HepG2 (cell line): ENCODE data around the gene RYR2. TPM values are rescaled to one million over a fixed set of nuclear protein-coding genes. Genes with fewer than 3 reads are reported as not detected.

Experiments
- ATAC-seq: fragments of 200-7000 bp; cut with Tn5 transposase; 3 replicates; pipeline ENCODE4 v1.9.1; 2020; ENCODE audit warnings: mild to moderate bottlenecking, moderate library complexity
- BruUV-seq: library from RNA; stranded (reverse); fragments of 400-500 nt; replicated peaks from 2 replicates; lab custom pipeline; 2021; lab: Mats Ljungman, UMichigan
- CTCF ChIA-PET: fragments of 300-600 bp; formaldehyde crosslinking; extraction: SDS; loops from one replicate; lab custom pipeline; 2021; ENCODE audit warnings: low total read pairs, inconsistent platforms, low intra/inter-chr PET ratio; lab: Yijun Ruan, JAX
- POLR2A ChIA-PET: fragments of 350-600 bp; sonication (Branson Sonifier 250); formaldehyde crosslinking; loops from one replicate; lab custom pipeline; 2020; ENCODE audit warnings: antibody characterized with exemption, inconsistent platforms; lab: Yijun Ruan, JAX
- DNase-seq: peaks from one replicate; pipeline ENCODE4 v3.0.0-alpha.2; 2015; ENCODE audit warnings: low spot score
- FAIRE-seq: peaks from 3 replicates; lab custom pipeline; 2011; peaks lifted over from hg19 to GRCh38; lab: Jason Lieb, UNC
- H2AFZ ChIP-seq: one replicate; pipeline ENCODE4 v1.6.1; 2011; ENCODE audit warnings: low read length, inconsistent platforms
- H3K27ac ChIP-seq: fragments of 300-600 bp; 3 replicates; pipeline ENCODE4 v1.8.0; 2011; ENCODE audit warnings: mixed run types, mild to moderate bottlenecking, mixed read lengths, low read length, inconsistent platforms; ENCODE audit not compliant: insufficient read depth; ENCODE audit errors: extremely low read length
- H3K27me3 ChIP-seq, 2 experiments: fragments of 200-600 bp in 1 of 2; 2 replicates in 1 of 2; 3 replicates in 1 of 2; pipeline versions ENCODE4 v1.6.0 to v1.8.0; 2011; ENCODE audit warnings: low read length in 2 of 2, mild to moderate bottlenecking in 2 of 2, moderate library complexity in 2 of 2, inconsistent platforms in 1 of 2; ENCODE audit not compliant: insufficient read depth in 2 of 2, control insufficient read depth in 1 of 2
- H3K36me3 ChIP-seq, 2 experiments: fragments of 200-600 bp in 1 of 2; replicated peaks in 1 of 2; 2 replicates in 1 of 2; 3 replicates in 1 of 2; pipeline versions ENCODE4 v1.5.1 to v1.8.0; 2011; ENCODE audit warnings: low read length in 2 of 2, inconsistent platforms in 1 of 2; ENCODE audit not compliant: insufficient read depth in 2 of 2, control insufficient read depth in 1 of 2
- H3K4me1 ChIP-seq: 2 replicates; pipeline ENCODE4 v1.5.1; 2012; ENCODE audit warnings: low read length, inconsistent platforms; ENCODE audit not compliant: insufficient read depth
- H3K4me2 ChIP-seq: 2 replicates; pipeline ENCODE4 v1.6.0; 2011; ENCODE audit warnings: low read depth, low read length, inconsistent platforms
- H3K4me3 ChIP-seq, 3 experiments: fragments of 200-600 bp in 1 of 3; sonication (generic), shearing (Covaris generic) in 1 of 3; replicated peaks in 1 of 3; 2 replicates each; pipeline ENCODE4 v1.5.1; 2011 to 2016; ENCODE audit warnings: low read length in 3 of 3, inconsistent platforms in 2 of 3, low read depth in 2 of 3, mild to moderate bottlenecking in 2 of 3, control low read depth in 1 of 3, mixed read lengths in 1 of 3; ENCODE audit not compliant: insufficient read depth in 1 of 3
- H3K79me2 ChIP-seq: one replicate; pipeline ENCODE4 v1.6.1; 2011; ENCODE audit warnings: low read length, inconsistent platforms; ENCODE audit not compliant: insufficient read depth
- H3K9ac ChIP-seq: 2 replicates; pipeline ENCODE4 v1.6.0; 2011; ENCODE audit warnings: mild to moderate bottlenecking, low read depth, low read length, inconsistent platforms; ENCODE audit not compliant: insufficient read depth
- H3K9me3 ChIP-seq: 2 replicates; pipeline ENCODE4 v1.5.1; 2012; ENCODE audit warnings: mild to moderate bottlenecking, low read length
- H4K20me1 ChIP-seq: 2 replicates; pipeline ENCODE4 v1.6.0; 2011; ENCODE audit warnings: inconsistent platforms, mild to moderate bottlenecking, low read length, moderate library complexity; ENCODE audit not compliant: insufficient read depth
- GATAD2A ChIP-seq: IDR thresholded peaks from 2 replicates; pipeline ENCODE4 v1.6.1; 2016
- WGBS: methylation state at CpG from one replicate; pipeline ENCODE4 v1.1.6; 2017; ENCODE audit warnings: low lambda C conversion rate; 5-methylcytosine and 5-hydroxymethylcytosine counted together
- in situ Hi-C: cut with HindIII; loops from 2 replicates; pipeline ENCODE4 v1.10.0; 2017; ENCODE audit warnings: low pct_unique_long_range_greater_than_20kb; ENCODE audit not compliant: extremely low pct_ligation_motif_present
- intact Hi-C: fragments of 100-400 bp; cut with micrococcal nuclease; formaldehyde crosslinking; loops from one replicate; pipeline ENCODE4 v1.10.0; 2022; ENCODE audit not compliant: unreplicated experiment
- polyA plus RNA-seq, 8 experiments: library from polyadenylated mRNA; depleted of rRNA in 3 of 8; stranded (reverse) in 7 of 8; unstranded in 1 of 8; fragments of >200 nt; fragmentation: Illumina TruSeq in 4 of 8; extraction: Trizol in 4 of 8; gene quantifications; 2 replicates each; pipeline versions ENCODE4 v1.2.1 to v1.2.3, GENCODE V29; 2011 to 2016; ENCODE audit warnings: low read depth in 4 of 8, missing spikeins in 1 of 8, mixed read lengths in 1 of 8; ENCODE audit not compliant: insufficient read depth in 1 of 8
- total RNA-seq, 5 experiments: library from RNA; depleted of rRNA; stranded (reverse); fragments of >200 nt; fragmentation: Illumina TruSeq; extraction: Trizol; gene quantifications; 2 replicates each; pipeline ENCODE4 v1.2.3, GENCODE V29; 2016; ENCODE audit warnings: low read depth in 1 of 5
- TF ChIP-seq, protein P1 (sequence below): sonication (generic); formaldehyde crosslinking; IDR thresholded peaks from 2 replicates; pipeline ENCODE4 v1.5.0; 2020; ENCODE audit warnings: mild to moderate bottlenecking, missing genetic modification reagents, moderate library complexity
- TF ChIP-seq, protein P2 (sequence below): fragments of 450-650 bp; IDR thresholded peaks from 2 replicates; pipeline ENCODE4 v1.6.1; 2017; ENCODE audit warnings: mild to moderate bottlenecking
- TF ChIP-seq, protein P3 (sequence below): IDR thresholded peaks from 2 replicates; pipeline ENCODE4 v1.6.1; 2016; ENCODE audit warnings: low read depth, control low read depth

RYR2 gene
- total and polyA plus RNA-seq, 2 of the 13 experiments (the other 11 are each of a cell fraction or from before 2014, with no cell fraction given): not detected

DNA sequence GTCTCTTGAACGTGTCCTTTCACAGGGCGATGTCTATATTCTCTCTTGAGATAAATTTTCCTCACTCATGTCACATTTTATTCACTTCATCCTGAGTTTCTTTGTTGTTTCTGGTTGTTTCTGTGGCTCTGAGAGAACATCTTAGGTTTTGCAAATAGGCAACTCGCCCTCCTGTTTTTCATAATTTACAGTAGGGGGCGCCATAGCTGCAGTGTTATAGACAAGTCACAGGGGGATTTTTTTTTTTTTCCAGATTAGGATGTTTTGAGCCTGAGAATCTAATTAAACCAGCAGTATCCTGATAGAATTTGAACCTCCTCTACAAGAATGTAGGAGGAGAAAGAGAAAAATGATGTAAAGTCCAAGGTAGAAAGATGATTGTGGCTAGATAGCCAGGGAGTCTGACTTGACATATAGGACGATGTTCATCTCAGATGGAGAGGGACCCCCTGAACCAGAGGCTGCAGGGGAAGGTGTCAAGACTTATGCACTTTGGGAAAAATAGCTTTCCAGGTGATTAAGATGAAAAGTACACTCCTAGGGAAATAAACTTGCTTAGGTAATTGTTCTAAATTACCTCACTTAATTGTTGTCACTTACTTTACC, 772.4 kb downstream of the RYR2 start:
- intact Hi-C loops: no loop called here
- H3K4me1 ChIP-seq: no peaks in the 10 kb centered on the region
- DNase-seq: peak; percentile 5
- H3K36me3 ChIP-seq: no peaks in the 10 kb centered on the region
- no peak overlapping the region for H3K27ac ChIP-seq
- no peak for ATAC-seq
- no peak overlapping the region for H3K4me3 ChIP-seq
- H3K79me2 ChIP-seq: no peaks in the 10 kb centered on the region
- WGBS: 3% methylated on average over 5 of the region's 5 CpGs
- CTCF ChIA-PET: no interaction called here
- no peaks in the 10 kb centered on the region for H3K27me3 ChIP-seq
- TF ChIP-seq, protein P1, sequence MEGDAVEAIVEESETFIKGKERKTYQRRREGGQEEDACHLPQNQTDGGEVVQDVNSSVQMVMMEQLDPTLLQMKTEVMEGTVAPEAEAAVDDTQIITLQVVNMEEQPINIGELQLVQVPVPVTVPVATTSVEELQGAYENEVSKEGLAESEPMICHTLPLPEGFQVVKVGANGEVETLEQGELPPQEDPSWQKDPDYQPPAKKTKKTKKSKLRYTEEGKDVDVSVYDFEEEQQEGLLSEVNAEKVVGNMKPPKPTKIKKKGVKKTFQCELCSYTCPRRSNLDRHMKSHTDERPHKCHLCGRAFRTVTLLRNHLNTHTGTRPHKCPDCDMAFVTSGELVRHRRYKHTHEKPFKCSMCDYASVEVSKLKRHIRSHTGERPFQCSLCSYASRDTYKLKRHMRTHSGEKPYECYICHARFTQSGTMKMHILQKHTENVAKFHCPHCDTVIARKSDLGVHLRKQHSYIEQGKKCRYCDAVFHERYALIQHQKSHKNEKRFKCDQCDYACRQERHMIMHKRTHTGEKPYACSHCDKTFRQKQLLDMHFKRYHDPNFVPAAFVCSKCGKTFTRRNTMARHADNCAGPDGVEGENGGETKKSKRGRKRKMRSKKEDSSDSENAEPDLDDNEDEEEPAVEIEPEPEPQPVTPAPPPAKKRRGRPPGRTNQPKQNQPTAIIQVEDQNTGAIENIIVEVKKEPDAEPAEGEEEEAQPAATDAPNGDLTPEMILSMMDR (CRISPR knock-in tag): peak; percentile 25; the same call in 1 of the 2 replicates
- no peak for TF ChIP-seq GATAD2A (CRISPR knock-in tag)
- no peak for FAIRE-seq
- H3K9ac ChIP-seq: no peak overlapping the region
- BruUV-seq: no TSS peak
- in situ Hi-C loops: no loop called here
- H3K9me3 ChIP-seq: no peaks in the 10 kb centered on the region
- H4K20me1 ChIP-seq: no peaks in the 10 kb centered on the region
- POLR2A ChIA-PET: no interaction called here
- no peak overlapping the region for H3K4me2 ChIP-seq
- no peak overlapping the region for H2AFZ ChIP-seq

DNA sequence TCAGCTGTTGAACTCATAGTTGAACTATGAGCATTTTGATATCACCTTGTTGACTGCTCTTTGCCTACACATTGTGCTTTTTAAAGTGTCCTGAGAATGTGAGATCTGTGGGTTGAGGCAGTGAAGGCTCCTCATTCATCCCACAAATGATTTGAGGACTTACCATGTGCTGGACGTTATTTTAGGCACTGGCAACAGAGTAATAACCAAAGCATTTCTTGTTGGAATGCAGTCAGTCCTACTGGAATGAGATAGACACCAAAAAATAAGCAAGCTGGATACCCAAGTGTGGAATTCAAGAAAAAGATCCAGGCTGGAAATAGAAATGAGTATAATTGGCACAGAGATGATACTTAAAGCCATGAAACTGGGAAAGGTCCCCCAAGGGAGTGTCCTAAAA, 775.3 kb downstream of the RYR2 start:
- Histone ChIP-seq H3K9ac (no peak overlapping the region), H3K4me1 (no peaks in the 10 kb centered on the region), H3K27me3 (no peaks in the 10 kb centered on the region)
- intact Hi-C loops: no loop called here
- DNase-seq (no peak), ATAC-seq (no peak), FAIRE-seq (no peak)
- WGBS: 0% methylated on average over 1 of the region's 1 CpG
- TF ChIP-seq, protein P2, sequence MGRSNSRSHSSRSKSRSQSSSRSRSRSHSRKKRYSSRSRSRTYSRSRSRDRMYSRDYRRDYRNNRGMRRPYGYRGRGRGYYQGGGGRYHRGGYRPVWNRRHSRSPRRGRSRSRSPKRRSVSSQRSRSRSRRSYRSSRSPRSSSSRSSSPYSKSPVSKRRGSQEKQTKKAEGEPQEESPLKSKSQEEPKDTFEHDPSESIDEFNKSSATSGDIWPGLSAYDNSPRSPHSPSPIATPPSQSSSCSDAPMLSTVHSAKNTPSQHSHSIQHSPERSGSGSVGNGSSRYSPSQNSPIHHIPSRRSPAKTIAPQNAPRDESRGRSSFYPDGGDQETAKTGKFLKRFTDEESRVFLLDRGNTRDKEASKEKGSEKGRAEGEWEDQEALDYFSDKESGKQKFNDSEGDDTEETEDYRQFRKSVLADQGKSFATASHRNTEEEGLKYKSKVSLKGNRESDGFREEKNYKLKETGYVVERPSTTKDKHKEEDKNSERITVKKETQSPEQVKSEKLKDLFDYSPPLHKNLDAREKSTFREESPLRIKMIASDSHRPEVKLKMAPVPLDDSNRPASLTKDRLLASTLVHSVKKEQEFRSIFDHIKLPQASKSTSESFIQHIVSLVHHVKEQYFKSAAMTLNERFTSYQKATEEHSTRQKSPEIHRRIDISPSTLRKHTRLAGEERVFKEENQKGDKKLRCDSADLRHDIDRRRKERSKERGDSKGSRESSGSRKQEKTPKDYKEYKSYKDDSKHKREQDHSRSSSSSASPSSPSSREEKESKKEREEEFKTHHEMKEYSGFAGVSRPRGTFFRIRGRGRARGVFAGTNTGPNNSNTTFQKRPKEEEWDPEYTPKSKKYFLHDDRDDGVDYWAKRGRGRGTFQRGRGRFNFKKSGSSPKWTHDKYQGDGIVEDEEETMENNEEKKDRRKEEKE: no peak
- TF ChIP-seq, protein P3, sequence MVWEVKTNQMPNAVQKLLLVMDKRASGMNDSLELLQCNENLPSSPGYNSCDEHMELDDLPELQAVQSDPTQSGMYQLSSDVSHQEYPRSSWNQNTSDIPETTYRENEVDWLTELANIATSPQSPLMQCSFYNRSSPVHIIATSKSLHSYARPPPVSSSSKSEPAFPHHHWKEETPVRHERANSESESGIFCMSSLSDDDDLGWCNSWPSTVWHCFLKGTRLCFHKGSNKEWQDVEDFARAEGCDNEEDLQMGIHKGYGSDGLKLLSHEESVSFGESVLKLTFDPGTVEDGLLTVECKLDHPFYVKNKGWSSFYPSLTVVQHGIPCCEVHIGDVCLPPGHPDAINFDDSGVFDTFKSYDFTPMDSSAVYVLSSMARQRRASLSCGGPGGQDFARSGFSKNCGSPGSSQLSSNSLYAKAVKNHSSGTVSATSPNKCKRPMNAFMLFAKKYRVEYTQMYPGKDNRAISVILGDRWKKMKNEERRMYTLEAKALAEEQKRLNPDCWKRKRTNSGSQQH (CRISPR knock-in tag): no peak
- TF ChIP-seq, all 625 proteins: peak for 0
- no peak overlapping the region for H3K4me3 ChIP-seq
- CTCF ChIA-PET: no interaction called here
- no peak overlapping the region for H3K4me2 ChIP-seq
- H2AFZ ChIP-seq: no peak overlapping the region
- no peaks in the 10 kb centered on the region for H4K20me1 ChIP-seq
- H3K36me3 ChIP-seq: no peaks in the 10 kb centered on the region
- no TSS peak for BruUV-seq
- H3K79me2 ChIP-seq: no peaks in the 10 kb centered on the region
- POLR2A ChIA-PET: no interaction called here
- no peak overlapping the region for H3K27ac ChIP-seq
- in situ Hi-C loops: no loop called here
- no peaks in the 10 kb centered on the region for H3K9me3 ChIP-seq
